Non-pigmented ciliary epithelial cell (primary cell): ENCODE data around the gene TMCO6.
A peak's percentile ranks its signal among the peaks of the same experiment; 100 is the strongest.
"Not testable (repeated sequence)": the region's sequence is repeated elsewhere in the genome, so short reads cannot be mapped to it uniquely, and the experiment has no call there.

Experiments
- DNase-seq: peaks from one replicate; pipeline ENCODE4 v3.0.0-alpha.2; 2010; ENCODE audit warnings: low read depth

TMCO6 gene

GRCh38 chr5:140639148-140639981 is at the start of gene TMCO6:
TSS of gene TMCO6 (plus strand) at chr5:140639451. CDS start at chr5:140639528, 77 bp downstream.
- DNase-seq = peak; percentile 60

GRCh38 chr5:140590861-140591260 is 48.4 kb upstream of the TMCO6 start:
- DNase-seq = no peak

DNA sequence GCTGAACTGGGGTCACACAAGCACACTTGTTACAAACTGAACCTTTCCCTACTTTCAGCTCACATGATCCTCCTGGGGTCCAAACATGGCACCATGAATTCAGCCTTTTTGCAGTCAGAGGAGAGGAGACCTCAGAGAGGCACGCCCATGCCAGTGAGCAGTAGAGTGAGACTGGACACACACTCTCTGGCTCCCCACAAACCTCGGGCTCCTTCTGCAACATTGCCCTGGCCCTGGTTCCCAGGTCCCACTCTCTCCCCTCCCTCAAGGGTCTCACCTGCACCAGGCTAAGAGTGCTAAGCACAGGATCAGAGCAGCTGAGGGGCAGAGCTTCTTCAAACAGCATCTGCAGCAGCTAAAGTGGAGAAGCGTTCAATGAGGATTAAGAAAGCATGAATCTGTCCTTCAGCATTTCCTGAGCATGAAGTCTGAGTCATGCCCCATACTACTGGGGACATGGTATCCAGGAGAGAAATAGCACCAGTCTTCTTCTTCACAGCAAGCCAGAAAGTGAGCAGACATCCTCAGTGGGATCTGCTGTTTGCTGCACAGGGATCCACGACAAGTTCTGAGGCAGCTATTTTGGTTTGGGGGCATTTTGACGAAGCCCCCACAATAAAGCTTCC is 47.4 kb upstream of the TMCO6 start:
- no peak for DNase-seq

GRCh38 chr5:140593070-140593469 is 46.2 kb upstream of the TMCO6 start:
- not testable (repeated sequence) for DNase-seq

DNA sequence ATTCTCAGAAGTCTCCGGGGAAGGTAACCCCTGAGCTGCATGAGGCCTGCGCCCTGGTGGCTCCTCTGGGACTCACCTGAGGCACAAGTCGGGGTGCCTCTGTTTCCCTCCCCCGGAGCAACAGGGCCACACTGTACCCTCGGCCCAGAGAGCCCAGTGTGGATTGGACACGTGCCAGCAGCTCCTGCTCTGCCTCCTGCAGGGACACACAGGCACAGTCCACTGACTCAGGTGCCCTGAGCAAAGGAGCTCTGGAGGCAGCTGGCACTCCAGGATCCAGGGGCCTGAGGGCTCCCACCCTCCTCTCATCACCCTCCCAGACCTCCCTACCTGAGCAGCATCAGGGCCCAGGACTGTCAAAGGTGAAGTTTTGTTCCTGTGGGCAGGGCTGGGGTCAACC is 45.1 kb upstream of the TMCO6 start:
- no peak for DNase-seq

GRCh38 chr5:140595538-140596300 is 43.5 kb upstream of the TMCO6 start:
- DNase-seq = no peak

- DNase-seq = no peak
Observed at GRCh38 chr5:140596321-140596741, 42.9 kb upstream of the TMCO6 start.

GRCh38 chr5:140598836-140599235 is 40.4 kb upstream of the TMCO6 start:
- DNase-seq = no peak

DNA sequence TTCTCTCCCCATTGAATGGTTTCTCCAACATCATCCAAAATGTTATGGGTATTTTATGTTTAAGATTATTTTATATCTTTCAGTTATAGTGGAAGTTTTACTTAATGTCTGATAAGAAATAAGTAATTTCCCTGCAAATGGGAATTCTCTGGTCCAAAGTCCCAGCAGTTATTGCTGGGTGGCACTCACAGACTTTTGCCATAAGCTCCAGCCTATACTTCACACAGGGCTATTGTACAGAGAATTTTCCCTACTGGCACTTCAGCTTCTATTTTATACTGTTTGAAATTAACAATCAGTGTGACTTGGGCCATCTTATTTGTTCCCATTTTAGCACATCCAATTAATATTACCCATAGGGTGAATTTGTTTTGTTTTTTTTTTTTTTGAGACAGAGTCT is 39.2 kb upstream of the TMCO6 start:
- no peak for DNase-seq

DNA sequence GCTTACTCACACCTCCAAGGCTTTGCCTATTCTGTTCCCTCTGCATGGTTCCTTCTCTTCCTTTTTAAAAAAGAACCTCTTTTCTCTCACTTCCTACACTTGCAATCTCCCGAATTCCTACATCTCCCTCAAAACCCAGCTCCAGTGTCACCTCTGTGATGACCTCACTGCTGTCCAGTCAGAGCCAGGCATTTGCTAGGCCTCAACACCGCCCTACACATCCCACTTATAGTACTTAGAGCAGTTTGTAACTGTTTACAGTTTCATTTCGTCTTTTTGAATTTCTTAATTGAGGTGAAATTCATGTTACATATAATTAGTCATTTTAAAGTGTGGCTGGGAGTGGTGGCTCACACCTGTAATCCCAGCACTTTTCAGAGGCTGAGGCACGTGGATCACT is 37.1 kb upstream of the TMCO6 start:
- no peak for DNase-seq

DNA sequence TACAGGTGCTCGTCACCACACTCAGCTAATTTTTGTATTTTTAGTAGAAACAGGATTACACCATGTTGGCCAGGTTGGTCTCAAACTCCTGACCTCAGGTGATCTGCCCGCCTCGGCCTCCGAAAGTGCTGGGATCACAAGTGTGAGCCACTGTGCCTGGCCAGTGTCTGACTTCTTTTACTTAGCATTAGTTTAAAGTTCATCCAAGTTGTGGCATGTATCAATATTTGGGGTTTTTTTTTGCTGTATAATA is 35.9 kb upstream of the TMCO6 start:
- DNase-seq = not testable (repeated sequence)

DNA sequence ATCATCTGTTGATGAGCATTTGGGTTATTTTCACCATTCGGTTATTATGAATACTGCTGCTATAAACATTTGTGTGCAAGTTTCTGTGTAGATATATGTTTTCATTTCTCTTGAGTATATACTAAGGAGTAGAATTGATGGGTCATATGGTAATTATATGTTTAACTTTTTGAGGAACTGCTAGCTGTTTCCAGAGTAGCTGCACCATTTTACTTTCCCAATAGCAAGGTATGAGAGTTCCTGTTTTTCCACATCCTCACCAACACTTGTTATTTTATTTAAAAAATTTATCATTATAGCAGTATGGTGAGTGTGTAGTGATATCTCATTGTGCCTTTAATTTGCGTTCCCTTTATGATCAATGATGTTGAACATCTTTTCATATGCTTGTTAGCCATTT is 35.5 kb upstream of the TMCO6 start:
- DNase-seq = no peak

DNA sequence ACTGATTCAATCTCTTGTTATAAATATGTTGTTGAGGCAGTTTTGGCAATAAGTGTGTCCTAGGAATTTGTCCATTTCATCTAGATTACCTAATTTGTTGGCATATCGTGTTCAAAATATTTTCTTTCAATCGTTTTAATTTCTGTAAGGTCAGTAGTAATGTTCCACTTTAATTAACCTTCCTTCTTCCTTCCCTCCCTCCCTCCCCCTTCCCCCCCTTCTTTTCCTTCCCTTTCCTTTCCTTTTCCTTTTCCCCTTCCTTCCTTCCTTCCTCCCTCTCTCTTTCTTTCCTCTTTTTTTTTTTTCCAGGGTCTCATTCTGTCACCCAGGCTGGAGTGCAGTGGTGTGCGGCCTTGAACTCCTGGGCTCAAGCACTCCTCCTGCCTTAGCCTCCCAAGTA is 33.4 kb upstream of the TMCO6 start:
- DNase-seq = no peak

- no peak for DNase-seq
Observed at GRCh38 chr5:140607031-140607430, 32.2 kb upstream of the TMCO6 start.

GRCh38 chr5:140608722-140609121 is 30.5 kb upstream of the TMCO6 start:
- DNase-seq = no peak

DNA sequence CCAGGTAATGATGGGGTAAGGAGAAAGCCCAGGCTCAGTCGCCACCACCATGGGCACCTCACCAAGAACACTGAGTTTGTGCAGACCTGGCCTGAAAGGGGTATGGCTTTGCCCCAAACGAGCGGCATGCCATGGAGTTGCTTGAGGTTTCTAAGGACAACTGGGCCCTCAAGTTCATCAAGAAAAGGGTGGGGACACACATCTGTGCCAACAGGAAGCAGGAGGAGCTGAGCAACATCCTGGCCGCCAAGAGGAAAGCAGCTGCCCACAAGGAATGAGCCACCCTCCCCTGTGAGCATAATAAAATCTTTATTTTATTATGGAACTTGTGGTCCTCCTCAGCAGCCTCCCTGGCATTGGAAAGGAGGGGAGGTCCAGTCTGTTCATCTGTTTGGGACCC is 30.1 kb upstream of the TMCO6 start:
- no peak for DNase-seq

GRCh38 chr5:140611020-140611521 is 28.2 kb upstream of the TMCO6 start:
- no peak for DNase-seq

- no peak for DNase-seq
Observed at GRCh38 chr5:140622301-140622700, 16.9 kb upstream of the TMCO6 start.

GRCh38 chr5:140623061-140623460 is 16.2 kb upstream of the TMCO6 start:
- not testable (repeated sequence) for DNase-seq

DNA sequence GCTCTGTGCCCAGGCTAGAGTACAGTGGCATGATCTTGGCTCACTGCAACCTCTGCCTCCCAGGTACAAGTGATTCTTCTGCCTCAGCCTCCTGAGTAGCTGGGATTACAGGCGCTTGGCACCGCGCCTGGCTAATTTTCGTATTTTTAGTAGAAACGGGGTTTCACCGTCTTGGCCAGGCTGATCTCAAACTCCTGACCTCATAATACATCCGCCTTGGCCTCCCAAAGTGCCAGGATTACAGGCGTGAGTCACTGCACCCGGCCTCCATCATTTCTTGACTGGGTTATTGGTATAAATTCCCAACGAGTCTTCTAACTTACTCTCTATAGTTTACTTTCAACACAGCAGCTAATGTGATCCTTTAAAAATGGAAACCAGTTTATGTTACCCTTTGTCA is 14.4 kb upstream of the TMCO6 start:
- not testable (repeated sequence) for DNase-seq

DNA sequence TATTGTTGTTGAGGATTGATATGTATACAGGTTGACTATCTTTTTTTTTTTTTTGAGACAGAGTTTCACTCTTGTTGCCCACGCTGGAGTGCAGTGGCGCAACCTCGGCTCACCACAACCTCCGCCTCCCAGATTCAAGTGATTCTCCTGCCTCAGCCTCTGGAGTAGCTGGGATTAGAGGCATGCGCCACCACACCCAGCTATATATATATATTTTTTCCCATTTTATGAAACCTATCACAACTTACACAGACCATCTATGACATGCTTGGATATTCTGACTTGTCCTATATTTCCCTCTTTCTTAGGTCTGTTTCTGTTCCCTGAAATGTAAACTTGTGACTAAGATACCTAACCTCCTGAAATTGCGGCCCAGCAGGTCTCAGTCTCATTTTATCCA is 11.3 kb upstream of the TMCO6 start:
- no peak for DNase-seq

GRCh38 chr5:140628711-140629110 is 10.5 kb upstream of the TMCO6 start:
- no peak for DNase-seq
